Neural crest cell (in vitro differentiated cells): ENCODE data around the gene DLEC1. TPM values are rescaled to one million over a fixed set of nuclear protein-coding genes. Genes with fewer than 3 reads are reported as not detected.

Experiments used
- DNase-seq: peaks from one replicate; pipeline ENCODE4 v3.0.0; 2021; ENCODE audit warnings: low read depth, mixed read lengths, low spot score
- H3K27ac Mint-ChIP-seq: one replicate; pipeline ENCODE4 v1.8.0; 2021; ENCODE audit warnings: mild to moderate bottlenecking, mixed read lengths; ENCODE audit not compliant: unreplicated experiment
- H3K27me3 Mint-ChIP-seq: 2 replicates; pipeline ENCODE4 v1.8.0; 2021; ENCODE audit warnings: low read depth, mild to moderate bottlenecking, mixed read lengths
- H3K36me3 Mint-ChIP-seq: 2 replicates; pipeline ENCODE4 v1.8.0; 2021; ENCODE audit warnings: low read depth, mild to moderate bottlenecking, mixed read lengths
- H3K4me1 Mint-ChIP-seq: 2 replicates; pipeline ENCODE4 v1.8.0; 2021; ENCODE audit warnings: mixed read lengths
- H3K4me3 Mint-ChIP-seq: one replicate; pipeline ENCODE4 v1.8.0; 2021; ENCODE audit warnings: mild to moderate bottlenecking, mixed read lengths
- H3K9me3 Mint-ChIP-seq: 2 replicates; pipeline ENCODE4 v1.8.0; 2021; ENCODE audit warnings: mixed read lengths
- CTCF ChIP-seq: fragments of 200-600 bp; sonication (generic); conservative IDR thresholded peaks from 2 replicates; pipeline ENCODE4 v1.5.0; 2021; ENCODE audit warnings: antibody characterized with exemption, mild to moderate bottlenecking
- total RNA-seq: library from RNA; stranded (reverse); gene quantifications from 2 replicates; pipeline ENCODE4 v1.2.1, GENCODE V29; 2021

DLEC1 gene
- total RNA-seq, 1 donor from 2014 or later, result 1.3 TPM

GRCh38 chr3:38006031-38006430, 33.0 kb upstream of the DLEC1 start:
- no peaks in the 10 kb centered on the region for H3K27me3 Mint-ChIP-seq
- DNase-seq, result no peak
- H3K36me3 Mint-ChIP-seq, result no peaks in the 10 kb centered on the region
- TF ChIP-seq CTCF, result no peak
- peaks cover 24% of the 10 kb centered on the region for H3K4me1 Mint-ChIP-seq
- H3K4me3 Mint-ChIP-seq, result no peak overlapping the region
- H3K9me3 Mint-ChIP-seq, result no peaks in the 10 kb centered on the region
- no peak overlapping the region for H3K27ac Mint-ChIP-seq

GRCh38 chr3:38006445-38006995, 32.5 kb upstream of the DLEC1 start:
- Mint-ChIP-seq H3K27me3 (no peaks in the 10 kb centered on the region), H3K9me3 (no peaks in the 10 kb centered on the region), H3K27ac (no peak overlapping the region), H3K36me3 (no peaks in the 10 kb centered on the region), H3K4me1 (peaks cover 24% of the 10 kb centered on the region), H3K4me3 (no peak overlapping the region)
- no peak for DNase-seq
- no peak for TF ChIP-seq CTCF

GRCh38 chr3:38007754-38008090, 31.3 kb upstream of the DLEC1 start:
- no peak for TF ChIP-seq CTCF
- Mint-ChIP-seq H3K27me3 (no peaks in the 10 kb centered on the region), H3K9me3 (no peaks in the 10 kb centered on the region)

GRCh38 chr3:38008191-38008701, 30.8 kb upstream of the DLEC1 start:
- no peak overlapping the region for H3K27ac Mint-ChIP-seq
- no peaks in the 10 kb centered on the region for H3K36me3 Mint-ChIP-seq
- no peak for DNase-seq
- H3K4me3 Mint-ChIP-seq, result no peak overlapping the region
- H3K9me3 Mint-ChIP-seq, result no peaks in the 10 kb centered on the region
- H3K4me1 Mint-ChIP-seq, result peaks cover 20% of the 10 kb centered on the region
- no peaks in the 10 kb centered on the region for H3K27me3 Mint-ChIP-seq
- no peak for TF ChIP-seq CTCF

More at GRCh38 chr3:38007754-38008090, 31.3 kb upstream of the DLEC1 start:
- Mint-ChIP-seq H3K36me3 (no peaks in the 10 kb centered on the region), H3K27ac (no peak overlapping the region), H3K4me3 (no peak overlapping the region), H3K4me1 (peaks cover 24% of the 10 kb centered on the region)
- DNase-seq, result no peak

- peaks cover 16% of the 10 kb centered on the region for H3K4me1 Mint-ChIP-seq
- DNase-seq, result no peak
- no peak overlapping the region for H3K27ac Mint-ChIP-seq
- peaks cover 3% of the 10 kb centered on the region for H3K36me3 Mint-ChIP-seq
- TF ChIP-seq CTCF, result no peak
- no peak overlapping the region for H3K4me3 Mint-ChIP-seq
- H3K9me3 Mint-ChIP-seq, result no peaks in the 10 kb centered on the region
- H3K27me3 Mint-ChIP-seq, result no peaks in the 10 kb centered on the region
Measured at GRCh38 chr3:38008971-38009580, 29.9 kb upstream of the DLEC1 start.
